ENCODE data around the gene SULT1A2. TPM values are rescaled to one million over a fixed set of nuclear protein-coding genes. Genes with fewer than 3 reads are reported as not detected.

SULT1A2 gene
- total and polyA plus RNA-seq, 2 of the 13 experiments (the other 11 are each of a cell fraction or from before 2014, with no cell fraction given), result 33.0 to 34.2 TPM

GRCh38 chr16:28596115-28596630 is 677 bp downstream of the SULT1A2 start (continued):
- no peak for TF ChIP-seq LBX2 (CRISPR knock-in tag; IDR thresholded peaks at IDR 0.05; ENCODE audit: borderline replicate concordance)
- no peak for TF ChIP-seq REST (IDR thresholded peaks at IDR 0.05; ENCODE audit: borderline replicate concordance in 1 of 2, low read depth in 1 of 2, low read length in 2 of 2)
- TF ChIP-seq PBX3 (CRISPR knock-in tag; IDR thresholded peaks at IDR 0.05; ENCODE audit: borderline replicate concordance), result no peak
- TF ChIP-seq ZC3H13 (CRISPR knock-in tag; IDR thresholded peaks at IDR 0.05), result no peak
- TF ChIP-seq MXI1 (IDR thresholded peaks at IDR 0.05; ENCODE audit: borderline replicate concordance, low read depth, low read length), result no peak
- 0 out of 2 replicates have a peak, but pooled peaks have one; percentile 12 for TF ChIP-seq PHF8 (CRISPR knock-in tag; IDR thresholded peaks at IDR 0.05)
- no peak for TF ChIP-seq REPIN1 (CRISPR knock-in tag; IDR thresholded peaks at IDR 0.05; ENCODE audit: borderline replicate concordance, low read depth)
- no peak for TF ChIP-seq PHF5A (CRISPR knock-in tag; IDR thresholded peaks at IDR 0.05; ENCODE audit: low read depth, unreplicated experiment)
- TF ChIP-seq ZNF670 (CRISPR knock-in tag; IDR thresholded peaks at IDR 0.05; ENCODE audit: borderline replicate concordance), result no peak
- TF ChIP-seq ZNF274 (CRISPR knock-in tag; IDR thresholded peaks at IDR 0.05), result no peak
- TF ChIP-seq HNF4G (IDR thresholded peaks at IDR 0.05; ENCODE audit: borderline replicate concordance, low read depth, low read length), result 0 out of 2 replicates have a peak, but pooled peaks have one; percentile 6
- TF ChIP-seq HNF4G (CRISPR knock-in tag; IDR thresholded peaks at IDR 0.05; ENCODE audit: borderline replicate concordance, low read depth), result no peak
- no peak for TF ChIP-seq TEAD3 (CRISPR knock-in tag; optimal IDR thresholded peaks at IDR 0.05; ENCODE audit: borderline replicate concordance)
- TF ChIP-seq GTF3A (CRISPR knock-in tag; conservative IDR thresholded peaks at IDR 0.05), result no peak
- TF ChIP-seq ZBTB26 (CRISPR knock-in tag; IDR thresholded peaks at IDR 0.05; ENCODE audit: borderline replicate concordance), result no peak
- no peak for TF ChIP-seq SMARCE1 (IDR thresholded peaks at IDR 0.05; ENCODE audit: borderline replicate concordance)
- no peak for TF ChIP-seq SSRP1 (CRISPR knock-in tag; IDR thresholded peaks at IDR 0.05)
- TF ChIP-seq ELF1 (CRISPR knock-in tag; IDR thresholded peaks at IDR 0.05), result no peak
- TF ChIP-seq ZNF816 (CRISPR knock-in tag; IDR thresholded peaks at IDR 0.05; ENCODE audit: borderline replicate concordance), result no peak
- TF ChIP-seq GLMP (CRISPR knock-in tag; IDR thresholded peaks at IDR 0.05; ENCODE audit: borderline replicate concordance), result no peak
- TF ChIP-seq FOXC1 (CRISPR knock-in tag; IDR thresholded peaks at IDR 0.05; ENCODE audit: borderline replicate concordance), result no peak
- TF ChIP-seq ATF3 (CRISPR knock-in tag; IDR thresholded peaks at IDR 0.05), result no peak
- no peak for TF ChIP-seq ZSCAN31 (CRISPR knock-in tag; IDR thresholded peaks at IDR 0.05; ENCODE audit: low read depth)
